ENCODE results near the gene LKAAEAR1. TPM values are rescaled to one million over a fixed set of nuclear protein-coding genes. Genes with fewer than 3 reads are reported as not detected.

The LKAAEAR1 gene
- total RNA-seq, 1 donor from 2014 or later = not detected

- Histone ChIP-seq H3K4me3 (ENCODE audit: low read depth, low read length) (peak overlapping the region; percentile 41), H3K36me3 (ENCODE audit: control insufficient read depth, insufficient read depth, low read length) (no peaks in the 10 kb centered on the region), H3K27me3 (ENCODE audit: control insufficient read depth, insufficient read depth, low read length) (peaks cover 29% of the 10 kb centered on the region)
- no peak for TF ChIP-seq CTCF (IDR thresholded peaks at IDR 0.05; ENCODE audit: insufficient read depth, low read length, poor library complexity, severe bottlenecking)
- no peak for DNase-seq (ENCODE audit: low read depth)
These were observed 44.7 kb downstream of the LKAAEAR1 start for GRCh38 chr20:64039293-64040160.

- DNase-seq (ENCODE audit: low read depth) = no peak
- H3K4me3 ChIP-seq (ENCODE audit: low read depth, low read length) = peak overlapping the region; percentile 41
- TF ChIP-seq CTCF (IDR thresholded peaks at IDR 0.05; ENCODE audit: insufficient read depth, low read length, poor library complexity, severe bottlenecking) = peak; percentile 63
- H3K27me3 ChIP-seq (ENCODE audit: control insufficient read depth, insufficient read depth, low read length) = peaks cover 29% of the 10 kb centered on the region
- no peaks in the 10 kb centered on the region for H3K36me3 ChIP-seq (ENCODE audit: control insufficient read depth, insufficient read depth, low read length)
These were observed 45.5 kb downstream of the LKAAEAR1 start for GRCh38 chr20:64038565-64039292.

GRCh38 chr20:64038224-64038564 lies 46.0 kb downstream of the LKAAEAR1 start:
- no peak for TF ChIP-seq CTCF (IDR thresholded peaks at IDR 0.05; ENCODE audit: insufficient read depth, low read length, poor library complexity, severe bottlenecking)
- Histone ChIP-seq H3K27me3 (ENCODE audit: control insufficient read depth, insufficient read depth, low read length) (peaks cover 29% of the 10 kb centered on the region), H3K36me3 (ENCODE audit: control insufficient read depth, insufficient read depth, low read length) (no peaks in the 10 kb centered on the region), H3K4me3 (ENCODE audit: low read depth, low read length) (peak overlapping the region; percentile 41)
- DNase-seq (ENCODE audit: low read depth) = no peak

GRCh38 chr20:64037498-64038213 lies 46.5 kb downstream of the LKAAEAR1 start:
- Histone ChIP-seq H3K4me3 (ENCODE audit: low read depth, low read length) (no peak overlapping the region), H3K27me3 (ENCODE audit: control insufficient read depth, insufficient read depth, low read length) (peaks cover 29% of the 10 kb centered on the region), H3K36me3 (ENCODE audit: control insufficient read depth, insufficient read depth, low read length) (no peaks in the 10 kb centered on the region)
- TF ChIP-seq CTCF (IDR thresholded peaks at IDR 0.05; ENCODE audit: insufficient read depth, low read length, poor library complexity, severe bottlenecking) = no peak
- DNase-seq (ENCODE audit: low read depth) = no peak

- H3K4me3 ChIP-seq (ENCODE audit: low read depth, low read length) = no peak overlapping the region
- H3K36me3 ChIP-seq (ENCODE audit: control insufficient read depth, insufficient read depth, low read length) = no peaks in the 10 kb centered on the region
- peaks cover 25% of the 10 kb centered on the region for H3K27me3 ChIP-seq (ENCODE audit: control insufficient read depth, insufficient read depth, low read length)
- TF ChIP-seq CTCF (IDR thresholded peaks at IDR 0.05; ENCODE audit: insufficient read depth, low read length, poor library complexity, severe bottlenecking) = no peak
- no peak for DNase-seq (ENCODE audit: low read depth)
These were observed 47.0 kb downstream of the LKAAEAR1 start for GRCh38 chr20:64037199-64037497.
